ENCODE measurements around the gene CADPS. TPM values are rescaled to one million over a fixed set of nuclear protein-coding genes. Genes with fewer than 3 reads are reported as not detected.

CADPS gene
- total and polyA plus RNA-seq, 9 of the 15 experiments (the other 6 are each of a cell fraction or from before 2014, with no cell fraction given): not detected

- Histone ChIP-seq H3K9ac (ENCODE audit: insufficient read depth in 1 of 2, low read depth in 2 of 2, low read length in 2 of 2) (no peak overlapping the region), H3K9me3 (replicated peaks; ENCODE audit: control insufficient read depth, insufficient read depth, low read depth, low read length) (no peaks in the 10 kb centered on the region), H3K9me1 (ENCODE audit: control insufficient read depth, insufficient read depth, low read length) (no peaks in the 10 kb centered on the region), H3K36me3 (ENCODE audit: control insufficient read depth, insufficient read depth, low read length) (no peaks in the 10 kb centered on the region), H4K20me1 (replicated peaks; ENCODE audit: control insufficient read depth, insufficient read depth, low read length) (no peaks in the 10 kb centered on the region), H2AFZ (ENCODE audit: low read depth, low read length) (no peak overlapping the region), H3K4me2 (ENCODE audit: insufficient read depth, low read length) (no peak overlapping the region), H3K27me3 (ENCODE audit: control insufficient read depth in 2 of 2, insufficient read depth in 2 of 2, low read length in 2 of 2) (no peaks in the 10 kb centered on the region), H3K27ac (ENCODE audit: extremely low read depth, low read depth, low read length) (no peak overlapping the region), H3K4me3 (no peak overlapping the region), H3K4me1 (replicated peaks in 1 of 2; ENCODE audit: control insufficient read depth in 2 of 2, insufficient read depth in 2 of 2, low read length in 2 of 2) (no peaks in the 10 kb centered on the region), H3K79me2 (ENCODE audit: control insufficient read depth, insufficient read depth, low read length) (no peaks in the 10 kb centered on the region)
- ATAC-seq: no peak
- in situ Hi-C loops (cut with MboI) (no loop called here), intact Hi-C loops (cut with micrococcal nuclease) (no loop called here)
- ChIA-PET POLR2A (interaction anchor here (0.6 kb wide), 1 partner anchor 114 kb away, joined by 4 read pairs; no protein-coding TSS in a partner anchor), CTCF (ENCODE audit: low intra/inter-chr PET ratio) (no interaction called here)
- 10% methylated on average over 2 of the region's 2 CpGs for WGBS (ENCODE audit: insufficient coverage, low coverage, missing lambda C conversion rate)
- DNase-seq (ENCODE audit: extremely low read depth in 1 of 4, low spot score in 3 of 4): no peak
- no TSS peak for BruUV-seq (replicated peaks)
- no peak for FAIRE-seq
- TF ChIP-seq HMGN3 (IDR thresholded peaks at IDR 0.05; ENCODE audit: borderline replicate concordance, extremely low read depth, insufficient read length, low read depth, low read length) (no peak), MYC (IDR thresholded peaks at IDR 0.05; ENCODE audit: low read depth, low read length) (no peak), MYC (CRISPR knock-in tag; IDR thresholded peaks at IDR 0.05; ENCODE audit: borderline replicate concordance, low read depth) (no peak), CBX5 (IDR thresholded peaks at IDR 0.05; ENCODE audit: borderline replicate concordance, low read depth) (no peak), ZBTB17 (CRISPR knock-in tag; IDR thresholded peaks at IDR 0.05) (no peak), ETV1 (tag; conservative IDR thresholded peaks at IDR 0.05; ENCODE audit: low read depth) (no peak), ZKSCAN8 (CRISPR knock-in tag; IDR thresholded peaks at IDR 0.05) (no peak), ZKSCAN1 (IDR thresholded peaks at IDR 0.05; ENCODE audit: low read depth, low read length) (no peak), MAFF (IDR thresholded peaks at IDR 0.05; ENCODE audit: low read length) (no peak), SMAD4 (CRISPR knock-in tag; conservative IDR thresholded peaks at IDR 0.05) (no peak), ZNF518B (CRISPR knock-in tag; IDR thresholded peaks at IDR 0.05) (no peak), HMBOX1 (IDR thresholded peaks at IDR 0.05) (no peak), ZNF384 (IDR thresholded peaks at IDR 0.05; ENCODE audit: low read depth, low read length) (no peak)
- TF ChIP-seq, protein P1, sequence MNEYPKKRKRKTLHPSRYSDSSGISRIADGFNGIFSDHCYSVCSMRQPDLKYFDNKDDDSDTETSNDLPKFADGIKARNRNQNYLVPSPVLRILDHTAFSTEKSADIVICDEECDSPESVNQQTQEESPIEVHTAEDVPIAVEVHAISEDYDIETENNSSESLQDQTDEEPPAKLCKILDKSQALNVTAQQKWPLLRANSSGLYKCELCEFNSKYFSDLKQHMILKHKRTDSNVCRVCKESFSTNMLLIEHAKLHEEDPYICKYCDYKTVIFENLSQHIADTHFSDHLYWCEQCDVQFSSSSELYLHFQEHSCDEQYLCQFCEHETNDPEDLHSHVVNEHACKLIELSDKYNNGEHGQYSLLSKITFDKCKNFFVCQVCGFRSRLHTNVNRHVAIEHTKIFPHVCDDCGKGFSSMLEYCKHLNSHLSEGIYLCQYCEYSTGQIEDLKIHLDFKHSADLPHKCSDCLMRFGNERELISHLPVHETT (CRISPR knock-in tag; conservative IDR thresholded peaks at IDR 0.05 in 1 of 2, IDR thresholded peaks at IDR 0.05 in 1 of 2): no peak
Measured at GRCh38 chr3:62793946-62794345, 81.3 kb downstream of the CADPS start.

Measured in K562 (cell line).